Stomach (tissue), 9 donors: Measurements from ENCODE around the gene MYO5B. TPM values are rescaled to one million over a fixed set of nuclear protein-coding genes. Genes with fewer than 3 reads are reported as not detected.

ENCODE experiments used
- DNase-seq, 2 donors: peaks; one replicate each; pipeline versions ENCODE4 v3.0.0 to v3.0.0-alpha.2; 2013 to 2019
- H3K27ac ChIP-seq, 5 donors: fragments of 200-600 bp in 4 of 5; sonication (generic) in 4 of 5; one replicate each; pipeline ENCODE4 v1.5.1; 2013 to 2019; ENCODE audit warnings: mild to moderate bottlenecking in 1 of 5, moderate library complexity in 1 of 5
- H3K27me3 ChIP-seq, 3 donors: fragments of 200-600 bp; sonication (generic); one replicate each; pipeline ENCODE4 v1.5.1; 2017 to 2019; ENCODE audit warnings: mixed run types in 1 of 3
- H3K36me3 ChIP-seq, 4 donors: fragments of 200-600 bp; sonication (generic); 1 replicate in 3 of 4; 2 replicates in 1 of 4; pipeline ENCODE4 v1.5.1; 2016 to 2019
- H3K4me1 ChIP-seq, 4 donors: fragments of 200-600 bp; sonication (generic); one replicate each; pipeline ENCODE4 v1.5.1; 2016 to 2019
- H3K4me3 ChIP-seq, 4 donors: fragments of 200-600 bp; sonication (generic) in 3 of 4; one replicate each; pipeline ENCODE4 v1.5.1; 2016 to 2019; ENCODE audit warnings: mild to moderate bottlenecking in 1 of 4
- H3K9me3 ChIP-seq, 4 donors: fragments of 200-600 bp; sonication (generic); one replicate each; pipeline ENCODE4 v1.5.1; 2016 to 2019
- EP300 ChIP-seq: sonication (generic); formaldehyde crosslinking; IDR thresholded peaks from one replicate; pipeline ENCODE4 v1.6.1; 2017; ENCODE audit warnings: antibody characterized with exemption
- POLR2A ChIP-seq, 4 donors: fragments of 450-650 bp; IDR thresholded peaks; one replicate each; pipeline ENCODE4 v1.6.1; 2016; ENCODE audit warnings: antibody characterized with exemption in 4 of 4, control low read depth in 2 of 4, mild to moderate bottlenecking in 1 of 4, moderate library complexity in 1 of 4
- POLR2AphosphoS5 ChIP-seq, 3 donors: sonication (generic); formaldehyde crosslinking; IDR thresholded peaks; one replicate each; pipeline ENCODE4 v1.6.1; 2016; ENCODE audit warnings: antibody characterized with exemption in 3 of 3
- WGBS, 5 donors: extraction: QIAGEN DNeasy Blood & Tissue Kit in 3 of 5; methylation state at CpG; one replicate each; pipeline versions ENCODE4 v1.1.5 to v1.1.7; 2013 to 2018; 5-methylcytosine and 5-hydroxymethylcytosine counted together
- intact Hi-C: fragments of 100-400 bp; cut with DNase I; formaldehyde crosslinking; loops from one replicate; pipeline ENCODE4 v1.15.1; 2023; ENCODE audit warnings: low total_unique reads
- polyA plus RNA-seq, 3 donors: library from polyadenylated mRNA; stranded (reverse); fragments of 200-250 nt; gene quantifications; one replicate each; pipeline ENCODE4 v1.2.3, GENCODE V29; 2013
- total RNA-seq, 5 donors: library from RNA; depleted of rRNA; stranded (reverse); fragments of >200 nt; gene quantifications; one replicate each; pipeline versions ENCODE4 v1.1.0 to v1.2.3, GENCODE V29; 2014 to 2016
- TF ChIP-seq, protein P1 (sequence below), 7 experiments: fragments of 450-650 bp in 4 of 7; fragments of 200-600 bp in 3 of 7; sonication (generic) in 3 of 7; IDR thresholded peaks; one replicate each; pipeline ENCODE4 v1.5.1; 2016 to 2019; ENCODE audit warnings: antibody characterized with exemption in 7 of 7, control low read depth in 2 of 7, mild to moderate bottlenecking in 1 of 7
- donor health status: healthy with polysubstance abuse.
- donor health status: Bipolar disorder and iron deficiency.
- donor health status: healthy.

MYO5B gene
- total and polyA plus RNA-seq, 8 donors, result 13.6 to 224 (median 33.7) TPM

DNA sequence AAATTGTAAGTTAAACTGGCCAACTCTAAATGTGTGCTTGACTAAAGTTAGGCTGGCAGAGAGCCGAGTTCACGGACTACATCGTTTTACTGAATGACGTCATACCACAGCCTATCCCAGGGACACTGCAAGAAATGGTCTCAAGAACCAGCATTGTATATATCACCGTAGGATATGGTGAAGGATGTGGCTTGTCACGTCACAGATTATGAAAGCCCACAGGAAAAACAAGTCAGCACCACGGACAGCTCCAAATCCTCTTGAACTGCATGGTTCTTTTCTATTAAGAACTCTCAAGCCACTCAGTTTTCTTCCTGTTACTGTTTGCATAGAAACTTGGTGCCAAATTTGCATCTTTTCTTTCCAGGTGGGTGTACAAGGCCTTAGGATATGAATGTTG lies 296.5 kb downstream of the MYO5B start:
- 54 to 58% (median 58%) methylated on average over 7 of the region's 7 CpGs for WGBS, 5 donors
- H3K36me3 ChIP-seq, result peaks cover 0 to 34% (median 30%) of the 10 kb centered on the region in 4 donors

DNA sequence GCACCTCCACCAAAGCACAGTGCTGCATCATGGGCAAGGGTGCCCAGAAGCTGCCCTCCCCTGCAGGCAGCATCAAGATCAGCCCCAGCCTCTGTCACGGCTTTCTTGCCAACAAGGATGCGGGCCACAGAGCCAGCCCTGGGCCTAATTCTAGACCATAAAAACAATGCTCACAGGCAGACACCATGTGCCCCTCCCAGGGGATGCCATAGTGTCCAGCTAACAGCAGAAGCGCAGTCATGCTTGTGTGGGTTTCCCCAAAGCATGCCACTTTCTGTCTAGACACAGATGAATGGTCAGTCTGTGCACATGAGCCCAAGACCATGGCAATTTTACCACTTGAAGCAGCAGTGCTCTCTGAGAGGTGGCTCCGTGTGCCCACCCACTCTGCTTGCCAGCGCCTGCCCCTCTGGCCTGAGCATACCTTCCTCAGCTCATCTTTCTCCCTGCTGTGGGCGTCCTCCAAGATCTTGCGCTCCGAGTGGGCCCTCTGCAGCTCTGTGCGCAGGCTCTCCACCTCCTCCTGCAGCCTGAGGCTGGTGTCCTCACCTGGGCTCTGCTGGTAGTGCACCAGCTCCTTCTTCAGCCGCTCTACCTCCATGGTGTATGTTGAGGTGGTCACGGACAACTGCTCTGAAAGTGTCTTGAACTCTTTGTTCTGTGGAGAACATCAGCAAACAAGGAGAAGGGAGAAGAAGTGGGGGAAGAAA lies 300.3 kb downstream of the MYO5B start:
- Histone ChIP-seq H3K9me3 (no peaks in the 10 kb centered on the region), H3K27ac (no peak overlapping the region), H3K4me1 (no peaks in the 10 kb centered on the region), H3K27me3 (no peaks in the 10 kb centered on the region), H3K36me3 (peaks cover 0 to 20% (median 19%) of the 10 kb centered on the region in 4 donors), H3K4me3 (no peak overlapping the region)
- intact Hi-C loops, result no loop called here
- no peak for TF ChIP-seq POLR2AphosphoS5 (IDR thresholded peaks at IDR 0.05)
- TF ChIP-seq, protein P1, sequence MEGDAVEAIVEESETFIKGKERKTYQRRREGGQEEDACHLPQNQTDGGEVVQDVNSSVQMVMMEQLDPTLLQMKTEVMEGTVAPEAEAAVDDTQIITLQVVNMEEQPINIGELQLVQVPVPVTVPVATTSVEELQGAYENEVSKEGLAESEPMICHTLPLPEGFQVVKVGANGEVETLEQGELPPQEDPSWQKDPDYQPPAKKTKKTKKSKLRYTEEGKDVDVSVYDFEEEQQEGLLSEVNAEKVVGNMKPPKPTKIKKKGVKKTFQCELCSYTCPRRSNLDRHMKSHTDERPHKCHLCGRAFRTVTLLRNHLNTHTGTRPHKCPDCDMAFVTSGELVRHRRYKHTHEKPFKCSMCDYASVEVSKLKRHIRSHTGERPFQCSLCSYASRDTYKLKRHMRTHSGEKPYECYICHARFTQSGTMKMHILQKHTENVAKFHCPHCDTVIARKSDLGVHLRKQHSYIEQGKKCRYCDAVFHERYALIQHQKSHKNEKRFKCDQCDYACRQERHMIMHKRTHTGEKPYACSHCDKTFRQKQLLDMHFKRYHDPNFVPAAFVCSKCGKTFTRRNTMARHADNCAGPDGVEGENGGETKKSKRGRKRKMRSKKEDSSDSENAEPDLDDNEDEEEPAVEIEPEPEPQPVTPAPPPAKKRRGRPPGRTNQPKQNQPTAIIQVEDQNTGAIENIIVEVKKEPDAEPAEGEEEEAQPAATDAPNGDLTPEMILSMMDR (IDR thresholded peaks at IDR 0.05), result no peak
- TF ChIP-seq POLR2A (IDR thresholded peaks at IDR 0.05), result no peak
- no peak for TF ChIP-seq EP300
- WGBS, 5 donors, result 88 to 97% (median 95%) methylated on average over 9 to 11 of the region's 11 CpGs
- no peak for DNase-seq

More for the DNA sequence above, 296.5 kb downstream of the MYO5B start:
- Histone ChIP-seq H3K9me3 (no peaks in the 10 kb centered on the region), H3K27me3 (no peaks in the 10 kb centered on the region), H3K4me1 (peaks cover 0 to 8% (median 2%) of the 10 kb centered on the region in 4 donors), H3K4me3 (no peak overlapping the region), H3K27ac (no peak overlapping the region)
- TF ChIP-seq POLR2AphosphoS5 (IDR thresholded peaks at IDR 0.05) (no peak), EP300 (no peak)
- intact Hi-C loops, result no loop called here
- DNase-seq, result peak; percentile 48 to 87

DNA sequence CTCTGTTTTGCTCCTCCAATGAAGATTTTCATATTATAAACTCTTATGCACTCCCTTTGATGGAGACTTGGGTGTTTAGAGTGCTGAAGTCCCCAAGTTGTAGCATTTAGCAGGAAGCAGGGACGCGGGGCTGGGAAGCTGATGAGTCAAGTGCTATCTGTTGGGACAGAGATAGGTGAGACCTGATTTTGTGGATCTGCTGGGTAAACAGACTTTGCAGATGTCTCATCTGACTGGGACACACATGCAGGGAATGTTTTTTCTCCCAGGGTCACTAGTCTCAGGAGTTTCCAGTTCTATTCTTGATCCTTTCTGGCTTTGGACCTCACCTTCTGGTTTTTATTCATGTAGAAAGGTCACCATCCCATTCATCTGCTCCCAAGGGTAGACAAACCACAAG lies 301.9 kb downstream of the MYO5B start:
- H3K36me3 ChIP-seq, result peaks cover 0 to 20% (median 19%) of the 10 kb centered on the region in 4 donors
- H3K27me3 ChIP-seq, result no peaks in the 10 kb centered on the region
- DNase-seq, result no peak
- no peak for TF ChIP-seq EP300
- TF ChIP-seq POLR2AphosphoS5 (IDR thresholded peaks at IDR 0.05), result no peak
- TF ChIP-seq, protein P1 (IDR thresholded peaks at IDR 0.05), result no peak
- no peak for TF ChIP-seq POLR2A (IDR thresholded peaks at IDR 0.05)
- no peaks in the 10 kb centered on the region for H3K9me3 ChIP-seq
- WGBS, 5 donors, result 80 to 97% (median 90%) methylated on average over 2 of the region's 2 CpGs
- no peak overlapping the region for H3K27ac ChIP-seq
- intact Hi-C loops, result no loop called here
- no peaks in the 10 kb centered on the region for H3K4me1 ChIP-seq
- H3K4me3 ChIP-seq, result no peak overlapping the region

DNA sequence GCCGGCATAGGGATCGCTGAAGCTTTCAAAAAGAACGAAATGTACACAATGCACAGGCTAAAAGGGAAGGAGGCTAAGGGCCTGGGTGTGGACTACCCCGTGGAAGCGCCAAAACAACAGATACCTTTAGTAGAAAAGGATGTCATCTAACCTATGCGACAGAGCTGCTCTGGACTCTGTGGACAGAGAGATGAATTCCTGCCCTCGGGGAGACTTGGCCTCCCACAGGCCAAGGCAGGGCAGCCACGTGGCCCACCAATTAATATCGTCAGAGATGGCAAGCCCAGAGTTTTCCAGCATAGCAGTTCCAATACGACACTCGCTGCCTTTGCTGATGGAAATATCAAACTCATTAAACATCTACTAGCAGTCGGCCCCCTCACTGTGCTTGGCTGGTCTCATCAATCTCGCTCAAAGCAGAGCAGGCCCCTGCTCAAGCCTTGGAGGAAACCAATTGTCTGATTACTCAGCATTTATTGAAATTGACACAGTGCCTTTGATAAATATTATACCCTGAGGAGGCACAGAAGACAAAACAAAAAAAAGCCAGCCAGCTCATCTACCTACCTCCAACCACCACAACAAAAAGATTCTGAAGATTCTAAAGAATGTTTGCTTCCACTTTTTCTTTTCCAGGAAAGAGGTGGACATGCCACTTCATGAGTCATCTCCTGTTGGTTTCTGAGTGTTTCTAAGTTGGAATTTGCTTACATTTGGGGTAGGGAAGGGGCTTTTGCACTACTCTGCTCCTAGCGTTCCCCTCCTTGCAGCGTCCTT lies 302.6 kb downstream of the MYO5B start:
- no peak for DNase-seq
- H3K9me3 ChIP-seq, result no peaks in the 10 kb centered on the region
- no peaks in the 10 kb centered on the region for H3K4me1 ChIP-seq
- H3K4me3 ChIP-seq, result no peak overlapping the region
- TF ChIP-seq POLR2A (IDR thresholded peaks at IDR 0.05), result no peak
- TF ChIP-seq, protein P1 (IDR thresholded peaks at IDR 0.05), result no peak
- TF ChIP-seq EP300, result no peak
- no peak for TF ChIP-seq POLR2AphosphoS5 (IDR thresholded peaks at IDR 0.05)
- peaks cover 0 to 20% (median 19%) of the 10 kb centered on the region in 4 donors for H3K36me3 ChIP-seq
- WGBS, 5 donors, result 55 to 76% (median 66%) methylated on average over 10 to 15 of the region's 15 CpGs
- intact Hi-C loops, result no loop called here
- H3K27me3 ChIP-seq, result no peaks in the 10 kb centered on the region
- no peak overlapping the region for H3K27ac ChIP-seq
